LNCAP (cell line): ENCODE results near the gene PPP1R2C.

Source experiments
- TF ChIP-seq, protein P1 (sequence below): fragments of 450-650 bp; IDR thresholded peaks from 2 replicates; pipeline ENCODE4 v1.5.1; 2017; ENCODE audit warnings: mild to moderate bottlenecking

PPP1R2C gene

DNA sequence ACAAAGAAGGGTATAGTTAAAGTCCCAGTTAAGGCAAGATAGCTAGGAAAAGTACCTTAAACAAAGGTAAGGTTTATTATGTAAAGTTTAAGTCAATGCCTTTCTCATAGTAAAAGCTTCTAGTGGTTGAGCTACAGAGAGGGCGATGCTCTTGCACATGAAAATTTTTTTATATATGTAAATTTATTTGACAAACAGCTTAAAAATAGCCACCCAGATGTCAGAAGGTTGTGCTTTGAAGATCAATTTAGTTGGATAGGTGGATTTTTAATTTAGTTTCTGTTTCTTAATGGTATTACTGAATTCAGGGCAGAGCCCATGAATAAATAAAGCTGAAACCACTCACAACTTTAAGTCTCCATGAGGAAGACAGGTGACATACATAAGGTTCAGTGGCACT lies 29.4 kb upstream of the PPP1R2C start:
- TF ChIP-seq, protein P1, sequence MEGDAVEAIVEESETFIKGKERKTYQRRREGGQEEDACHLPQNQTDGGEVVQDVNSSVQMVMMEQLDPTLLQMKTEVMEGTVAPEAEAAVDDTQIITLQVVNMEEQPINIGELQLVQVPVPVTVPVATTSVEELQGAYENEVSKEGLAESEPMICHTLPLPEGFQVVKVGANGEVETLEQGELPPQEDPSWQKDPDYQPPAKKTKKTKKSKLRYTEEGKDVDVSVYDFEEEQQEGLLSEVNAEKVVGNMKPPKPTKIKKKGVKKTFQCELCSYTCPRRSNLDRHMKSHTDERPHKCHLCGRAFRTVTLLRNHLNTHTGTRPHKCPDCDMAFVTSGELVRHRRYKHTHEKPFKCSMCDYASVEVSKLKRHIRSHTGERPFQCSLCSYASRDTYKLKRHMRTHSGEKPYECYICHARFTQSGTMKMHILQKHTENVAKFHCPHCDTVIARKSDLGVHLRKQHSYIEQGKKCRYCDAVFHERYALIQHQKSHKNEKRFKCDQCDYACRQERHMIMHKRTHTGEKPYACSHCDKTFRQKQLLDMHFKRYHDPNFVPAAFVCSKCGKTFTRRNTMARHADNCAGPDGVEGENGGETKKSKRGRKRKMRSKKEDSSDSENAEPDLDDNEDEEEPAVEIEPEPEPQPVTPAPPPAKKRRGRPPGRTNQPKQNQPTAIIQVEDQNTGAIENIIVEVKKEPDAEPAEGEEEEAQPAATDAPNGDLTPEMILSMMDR, result no peak

DNA sequence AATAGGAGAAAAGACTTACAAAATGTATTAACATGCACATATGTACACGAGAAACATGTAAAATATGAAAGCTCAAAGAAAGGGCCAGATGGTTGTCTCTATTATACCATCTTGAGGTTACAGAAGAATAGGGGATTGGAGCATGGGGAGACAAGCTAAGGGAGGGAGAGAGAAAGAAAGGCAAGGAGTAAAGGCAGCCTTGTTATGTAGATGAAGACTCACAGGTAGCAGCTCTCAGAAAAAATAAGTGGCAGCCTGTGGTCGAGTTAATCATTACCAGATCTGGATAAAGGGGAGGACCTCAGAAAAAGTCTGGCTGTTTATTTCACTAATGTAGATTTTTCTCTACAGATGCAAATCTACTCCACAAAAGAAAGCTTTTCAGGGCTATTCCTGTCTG lies 26.6 kb upstream of the PPP1R2C start:
- TF ChIP-seq, protein P1, result no peak

DNA sequence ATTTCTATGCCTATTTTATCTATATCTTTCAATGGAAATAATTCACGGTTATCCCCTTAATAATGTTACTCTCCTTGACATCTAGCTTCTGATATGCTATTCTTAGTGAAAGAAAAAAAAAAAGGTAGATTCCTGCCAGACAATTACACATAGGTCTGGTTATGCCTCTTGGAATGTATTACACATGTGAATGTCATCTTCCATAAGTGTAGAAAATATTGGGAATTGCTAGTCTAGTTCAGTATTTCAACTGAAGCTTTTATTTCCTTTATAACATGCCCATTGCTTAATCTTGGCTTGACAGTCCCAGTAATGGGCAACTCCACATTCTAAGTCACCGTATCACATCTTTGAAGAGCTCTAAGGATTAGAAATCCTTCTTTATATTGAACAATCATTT lies 25.4 kb upstream of the PPP1R2C start:
- TF ChIP-seq, protein P1, result no peak

DNA sequence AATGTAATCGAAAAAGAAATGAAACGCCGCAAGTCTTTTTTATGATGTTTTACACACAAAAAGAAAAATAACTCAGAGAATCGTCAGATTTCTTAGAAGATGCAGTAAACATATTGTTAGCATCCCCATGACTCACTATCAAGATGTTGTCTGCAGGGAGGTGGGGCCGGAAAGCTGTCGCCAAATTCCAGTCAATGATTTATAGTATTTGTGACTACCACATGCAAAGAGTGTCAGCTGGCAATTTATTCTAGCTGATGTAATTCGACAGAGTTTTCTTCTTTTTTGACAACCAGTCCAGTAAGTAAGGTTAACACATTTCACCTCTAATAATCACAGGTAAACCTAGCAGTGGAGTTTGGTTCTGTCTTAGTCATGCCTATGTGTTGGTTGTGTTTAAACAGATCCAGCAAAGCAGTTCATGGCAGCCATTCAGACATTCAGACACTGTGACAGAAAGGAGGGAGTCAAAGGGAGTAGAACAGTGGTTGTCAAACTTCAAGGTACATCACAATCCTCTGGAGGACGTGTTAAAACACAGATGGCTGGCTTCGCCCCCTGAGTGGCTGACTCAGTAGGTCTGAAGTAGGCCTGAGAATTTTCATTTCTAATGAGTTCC lies 19.8 kb upstream of the PPP1R2C start:
- TF ChIP-seq, protein P1, result no peak

DNA sequence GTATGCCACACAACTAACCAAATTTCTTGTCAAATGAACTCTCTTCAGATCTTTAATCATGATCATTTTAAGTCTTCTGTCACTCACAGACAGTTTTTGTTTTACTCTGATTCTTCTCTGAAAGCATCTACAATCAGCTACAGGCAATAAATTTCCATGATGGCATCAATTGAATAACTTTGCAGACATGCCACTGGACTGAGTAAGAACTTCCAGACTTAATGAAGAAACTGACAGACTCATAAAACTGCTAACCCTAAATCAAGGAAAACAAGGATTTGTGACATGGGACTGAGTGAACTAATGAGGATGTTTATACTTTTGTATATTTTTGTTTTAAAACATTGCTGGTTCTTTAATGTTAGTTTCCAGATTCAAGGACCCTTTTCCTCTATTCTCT lies 5.5 kb upstream of the PPP1R2C start:
- TF ChIP-seq, protein P1, result no peak

DNA sequence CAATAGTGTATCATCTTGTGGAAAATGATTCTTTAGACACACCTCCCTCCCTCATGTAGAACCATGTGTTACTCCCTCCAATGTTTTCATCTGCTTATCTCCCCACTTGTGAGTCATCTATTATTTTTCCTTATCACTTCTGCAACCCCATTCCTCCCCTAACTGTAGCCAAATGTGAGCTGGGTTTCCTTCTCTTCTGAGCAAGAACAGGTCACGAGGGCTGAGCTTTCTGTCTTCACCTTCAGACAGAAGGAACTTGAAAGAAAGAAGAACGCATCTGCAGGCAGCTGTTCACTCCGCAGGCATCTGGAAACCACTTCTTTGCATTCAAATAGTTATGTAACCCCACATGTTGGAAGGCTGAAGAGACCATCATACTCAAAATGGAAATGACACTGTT lies 1.8 kb downstream of the PPP1R2C start:
- TF ChIP-seq, protein P1, result no peak

DNA sequence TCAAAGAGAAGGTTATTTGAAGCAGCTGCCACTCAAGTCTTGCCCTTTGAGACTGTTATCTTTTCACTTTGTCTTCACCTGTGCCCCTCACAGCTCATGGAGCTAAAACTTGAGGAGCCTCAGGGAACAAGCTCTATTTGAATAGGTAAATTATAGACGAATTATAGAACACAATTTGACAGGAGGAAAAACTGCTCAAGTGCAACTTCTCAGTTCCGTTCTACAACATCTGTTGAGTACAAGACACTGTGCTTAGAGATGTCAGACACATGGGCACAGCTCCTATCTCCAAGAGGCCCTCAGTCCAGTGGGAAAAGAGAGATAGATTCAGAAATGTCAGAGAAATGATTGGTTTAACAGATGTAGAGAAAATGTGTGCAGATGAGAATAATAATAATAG lies 5.1 kb downstream of the PPP1R2C start:
- TF ChIP-seq, protein P1, result no peak
